BJ (cell line): ENCODE results near the gene TRMT2A. TPM values are rescaled to one million over a fixed set of nuclear protein-coding genes. Genes with fewer than 3 reads are reported as not detected.
A peak's percentile ranks its signal among the peaks of the same experiment; 100 is the strongest.

ENCODE experiments used
- CTCF ChIA-PET: fragments of 350-600 bp; formaldehyde crosslinking; extraction: SDS; loops from one replicate; lab custom pipeline; 2021; ENCODE audit warnings: antibody characterized with exemption, inconsistent platforms; lab: Yijun Ruan, JAX
- POLR2A ChIA-PET: fragments of 300-600 bp; sonication (Branson Sonifier 250); formaldehyde crosslinking; extraction: SDS; loops from one replicate; lab custom pipeline; 2021; ENCODE audit warnings: antibody characterized with exemption; lab: Charles Lee
- DNase-seq: peaks from one replicate; pipeline ENCODE4 v3.0.0-alpha.2; 2011; ENCODE audit warnings: low read depth
- H3K27me3 ChIP-seq: 2 replicates; pipeline ENCODE4 v1.6.0; 2011; ENCODE audit warnings: low read length; ENCODE audit not compliant: control insufficient read depth, insufficient read depth
- H3K36me3 ChIP-seq: 2 replicates; pipeline ENCODE4 v1.5.1; 2011; ENCODE audit warnings: low read length; ENCODE audit not compliant: control insufficient read depth, insufficient read depth
- H3K4me3 ChIP-seq: 2 replicates; pipeline ENCODE4 v1.5.1; 2011; ENCODE audit warnings: low read depth, mild to moderate bottlenecking, control low read depth, low read length
- CTCF ChIP-seq: IDR thresholded peaks from 2 replicates; pipeline ENCODE4 v1.5.1; 2011; ENCODE audit warnings: low read depth, mild to moderate bottlenecking, control low read depth, inconsistent platforms, low read length, moderate library complexity; ENCODE audit not compliant: insufficient read depth
- polyA plus RNA-seq: library from polyadenylated mRNA; depleted of rRNA; stranded (reverse); fragments of >200 nt; gene quantifications from 2 replicates; pipeline ENCODE4 v1.2.3, GENCODE V29; 2011

Gene TRMT2A
- polyA plus RNA-seq, 1 experiment: 34.2 TPM

GRCh38 chr22:20117633-20118299 is 740 bp upstream of the TRMT2A start:
- Histone ChIP-seq H3K36me3 (peaks cover 34% of the 10 kb centered on the region), H3K27me3 (no peaks in the 10 kb centered on the region), H3K4me3 (peak overlapping the region; percentile 99)
- no peak for DNase-seq
- CTCF ChIA-PET: interaction anchor here (0.7 to 1.0 kb wide), 2 partner anchors 11 to 39 kb away, joined by 3 to 5 read pairs; no protein-coding TSS in a partner anchor
- TF ChIP-seq CTCF: no peak
- POLR2A ChIA-PET: interaction anchor here (0.7 kb wide), 1 partner anchor 15 kb away, joined by 3 read pairs; no protein-coding TSS in a partner anchor

DNA sequence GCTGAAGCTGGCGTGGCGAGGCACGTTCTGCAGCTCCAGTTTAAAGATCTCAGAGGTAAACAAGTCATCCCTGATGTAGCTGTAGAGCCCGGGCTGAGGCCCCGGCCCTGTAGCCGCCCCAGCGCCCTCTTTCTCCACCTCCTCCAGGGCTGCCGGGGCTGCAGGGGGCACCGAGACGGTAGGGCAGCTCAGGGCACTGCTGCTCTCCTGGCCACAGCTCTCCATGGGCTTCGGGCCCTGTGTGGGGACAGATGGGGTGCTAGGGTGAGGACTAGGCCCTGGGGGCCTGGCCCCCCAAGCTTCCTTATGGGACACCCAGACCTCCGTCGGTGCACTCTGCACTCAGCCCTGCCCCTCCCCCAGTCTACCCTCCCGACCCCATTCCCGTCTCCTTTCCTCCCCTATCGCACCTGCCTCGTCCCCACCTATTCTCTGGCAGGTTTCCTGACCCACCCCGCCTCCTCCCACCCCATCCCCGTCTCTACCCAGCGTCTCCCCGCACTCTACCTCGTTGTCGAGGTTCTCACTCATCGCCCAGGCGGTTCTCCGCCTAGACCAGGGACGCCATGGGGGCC is 563 bp downstream of the TRMT2A start:
- ChIA-PET POLR2A (no interaction called here), CTCF (interaction anchor here (2.0 kb wide), 1 partner anchor 147 kb away, joined by 5 read pairs; no protein-coding TSS in a partner anchor)
- no peaks in the 10 kb centered on the region for H3K27me3 ChIP-seq
- TF ChIP-seq CTCF: no peak
- peaks cover 43% of the 10 kb centered on the region for H3K36me3 ChIP-seq
- no peak for DNase-seq
- peak overlapping the region; percentile 99 for H3K4me3 ChIP-seq

- H3K36me3 ChIP-seq: peaks cover 43% of the 10 kb centered on the region
These were observed 1.2 kb downstream of the TRMT2A start, which contains the start of gene RANBP1 for GRCh38 chr22:20115691-20116375. RANBP1 (plus strand) TSS chr22:20116104; CDS start chr22:20116185, 81 bp downstream.

GRCh38 chr22:20114506-20115475 is 2.2 kb downstream of the TRMT2A start:
- Histone ChIP-seq H3K4me3 (no peak overlapping the region), H3K36me3 (peaks cover 38% of the 10 kb centered on the region), H3K27me3 (no peaks in the 10 kb centered on the region)
- CTCF ChIA-PET: interaction anchor here (2.0 kb wide), 1 partner anchor 145 kb away, joined by 5 read pairs; no protein-coding TSS in a partner anchor
- no peak for TF ChIP-seq CTCF
- POLR2A ChIA-PET: no interaction called here
- no peak for DNase-seq

More at GRCh38 chr22:20115691-20116375, 1.2 kb downstream of the TRMT2A start, which contains the start of gene RANBP1:
- TF ChIP-seq CTCF: no peak
- H3K4me3 ChIP-seq: peak within 1 kb of the TSS; percentile 99
- POLR2A ChIA-PET: no interaction called here
- CTCF ChIA-PET: interaction anchor here (2.0 kb wide), 1 partner anchor 146 kb away, joined by 5 read pairs; no protein-coding TSS in a partner anchor
- H3K27me3 ChIP-seq: no peaks in the 10 kb centered on the region
- DNase-seq: no peak
